ENCODE results near the gene KCNIP1. TPM values are rescaled to one million over a fixed set of nuclear protein-coding genes. Genes with fewer than 3 reads are reported as not detected.

The KCNIP1 gene
- total RNA-seq, 1 experiment from 2014 or later, result not detected

DNA sequence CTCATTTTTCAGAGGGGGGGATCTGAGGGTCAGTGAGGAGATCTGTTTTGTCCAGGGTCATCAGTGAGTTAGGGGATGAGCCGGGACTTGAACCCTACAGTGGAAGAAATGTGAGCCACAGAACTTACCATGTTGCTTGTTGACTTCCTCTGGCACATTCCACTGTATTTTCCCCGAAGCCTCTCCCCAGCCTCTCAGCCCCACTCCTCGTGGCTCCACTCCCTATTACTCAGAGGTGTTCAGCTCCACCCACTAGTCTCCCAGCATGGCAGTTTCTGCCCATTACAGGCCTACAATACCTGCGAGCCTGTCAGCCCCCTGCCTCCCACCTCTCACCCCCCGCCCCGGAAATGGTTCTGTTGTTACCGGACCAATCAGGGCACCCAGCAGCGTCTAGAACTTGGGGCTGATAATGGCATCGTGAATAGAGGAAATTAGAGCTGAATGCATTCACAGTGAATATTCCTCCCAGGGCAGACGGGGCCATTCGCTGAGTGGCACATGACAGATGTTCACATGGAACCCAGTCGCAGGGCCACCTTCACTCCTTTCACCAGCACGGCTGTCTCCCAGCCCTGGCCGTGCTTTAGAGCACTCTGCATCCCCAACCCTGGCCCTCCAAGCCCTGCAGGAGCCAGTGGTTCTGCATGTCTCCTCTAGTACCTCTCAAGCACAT is 81.6 kb downstream of the KCNIP1 start:
- ATAC-seq, result no peak
- Histone ChIP-seq H3K4me3 (ENCODE audit: low read length) (no peak overlapping the region), H3K4me2 (ENCODE audit: low read length) (no peak overlapping the region), H3K79me2 (ENCODE audit: low read length) (no peaks in the 10 kb centered on the region), H3K27ac (ENCODE audit: low read length) (no peak overlapping the region), H3K9me2 (replicated peaks; ENCODE audit: low read length) (no peaks in the 10 kb centered on the region), H3K9ac (ENCODE audit: low read length) (no peak overlapping the region), H2AFZ (ENCODE audit: low read length) (no peak overlapping the region), H3K4me1 (ENCODE audit: insufficient read depth, low read length) (no peaks in the 10 kb centered on the region), H3K9me3 (ENCODE audit: low read length) (no peaks in the 10 kb centered on the region), H3K36me3 (ENCODE audit: low read depth, low read length) (no peaks in the 10 kb centered on the region), H3K27me3 (ENCODE audit: low read length) (no peaks in the 10 kb centered on the region), H3F3A (ENCODE audit: low read length, unreplicated experiment) (no peaks in the 10 kb centered on the region), H4K20me1 (ENCODE audit: low read length) (no peaks in the 10 kb centered on the region)
- CTCF ChIA-PET, result no interaction called here
- no TSS peak for BruUV-seq (replicated peaks)
- no peak for DNase-seq
- POLR2A ChIA-PET (ENCODE audit: unreplicated experiment), result no interaction called here
- intact Hi-C loops (cut with micrococcal nuclease), result no loop called here
- no peak for TF ChIP-seq EZH2 (IDR thresholded peaks at IDR 0.05; ENCODE audit: low read length, unreplicated experiment)
- no peak for TF ChIP-seq EZH2phosphoT487 (IDR thresholded peaks at IDR 0.05; ENCODE audit: borderline replicate concordance, low read length)
- TF ChIP-seq, protein P1, sequence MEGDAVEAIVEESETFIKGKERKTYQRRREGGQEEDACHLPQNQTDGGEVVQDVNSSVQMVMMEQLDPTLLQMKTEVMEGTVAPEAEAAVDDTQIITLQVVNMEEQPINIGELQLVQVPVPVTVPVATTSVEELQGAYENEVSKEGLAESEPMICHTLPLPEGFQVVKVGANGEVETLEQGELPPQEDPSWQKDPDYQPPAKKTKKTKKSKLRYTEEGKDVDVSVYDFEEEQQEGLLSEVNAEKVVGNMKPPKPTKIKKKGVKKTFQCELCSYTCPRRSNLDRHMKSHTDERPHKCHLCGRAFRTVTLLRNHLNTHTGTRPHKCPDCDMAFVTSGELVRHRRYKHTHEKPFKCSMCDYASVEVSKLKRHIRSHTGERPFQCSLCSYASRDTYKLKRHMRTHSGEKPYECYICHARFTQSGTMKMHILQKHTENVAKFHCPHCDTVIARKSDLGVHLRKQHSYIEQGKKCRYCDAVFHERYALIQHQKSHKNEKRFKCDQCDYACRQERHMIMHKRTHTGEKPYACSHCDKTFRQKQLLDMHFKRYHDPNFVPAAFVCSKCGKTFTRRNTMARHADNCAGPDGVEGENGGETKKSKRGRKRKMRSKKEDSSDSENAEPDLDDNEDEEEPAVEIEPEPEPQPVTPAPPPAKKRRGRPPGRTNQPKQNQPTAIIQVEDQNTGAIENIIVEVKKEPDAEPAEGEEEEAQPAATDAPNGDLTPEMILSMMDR (conservative IDR thresholded peaks at IDR 0.05; ENCODE audit: low read depth, low read length), result no peak

- ChIA-PET CTCF (no interaction called here), POLR2A (ENCODE audit: unreplicated experiment) (no interaction called here)
- TF ChIP-seq, protein P1 (conservative IDR thresholded peaks at IDR 0.05; ENCODE audit: low read depth, low read length), result no peak
- TF ChIP-seq EZH2 (IDR thresholded peaks at IDR 0.05; ENCODE audit: low read length, unreplicated experiment), result no peak
- TF ChIP-seq EZH2phosphoT487 (IDR thresholded peaks at IDR 0.05; ENCODE audit: borderline replicate concordance, low read length), result no peak
- Histone ChIP-seq H2AFZ (ENCODE audit: low read length) (no peak overlapping the region), H3F3A (ENCODE audit: low read length, unreplicated experiment) (no peaks in the 10 kb centered on the region), H3K27me3 (ENCODE audit: low read length) (0 out of 2 replicates have a peak, but pooled peaks cover 2% of the 10 kb centered on the region), H3K4me1 (ENCODE audit: insufficient read depth, low read length) (no peaks in the 10 kb centered on the region), H3K9me2 (replicated peaks; ENCODE audit: low read length) (no peaks in the 10 kb centered on the region), H3K79me2 (ENCODE audit: low read length) (no peaks in the 10 kb centered on the region), H4K20me1 (ENCODE audit: low read length) (no peaks in the 10 kb centered on the region), H3K27ac (ENCODE audit: low read length) (no peak overlapping the region), H3K4me2 (ENCODE audit: low read length) (no peak overlapping the region), H3K36me3 (ENCODE audit: low read depth, low read length) (no peaks in the 10 kb centered on the region), H3K9me3 (ENCODE audit: low read length) (no peaks in the 10 kb centered on the region), H3K9ac (ENCODE audit: low read length) (no peak overlapping the region), H3K4me3 (ENCODE audit: low read length) (no peak overlapping the region)
- no peak for ATAC-seq
- intact Hi-C loops (cut with micrococcal nuclease), result no loop called here
- no TSS peak for BruUV-seq (replicated peaks)
- no peak for DNase-seq
Observed at GRCh38 chr5:170587808-170588207, 84.0 kb downstream of the KCNIP1 start.

GRCh38 chr5:170589643-170590042 is 85.8 kb downstream of the KCNIP1 start:
- H3K27ac ChIP-seq (ENCODE audit: low read length), result no peak overlapping the region
- H4K20me1 ChIP-seq (ENCODE audit: low read length), result no peaks in the 10 kb centered on the region
- 0 out of 2 replicates have a peak, but pooled peaks cover 8% of the 10 kb centered on the region for H3K27me3 ChIP-seq (ENCODE audit: low read length)
- H3K4me2 ChIP-seq (ENCODE audit: low read length), result no peak overlapping the region
- ATAC-seq (no peak), DNase-seq (no peak)
- POLR2A ChIA-PET (ENCODE audit: unreplicated experiment), result no interaction called here
- H3F3A ChIP-seq (ENCODE audit: low read length, unreplicated experiment), result no peaks in the 10 kb centered on the region
- no peaks in the 10 kb centered on the region for H3K9me3 ChIP-seq (ENCODE audit: low read length)
- no peaks in the 10 kb centered on the region for H3K36me3 ChIP-seq (ENCODE audit: low read depth, low read length)
- no peaks in the 10 kb centered on the region for H3K79me2 ChIP-seq (ENCODE audit: low read length)
- no peaks in the 10 kb centered on the region for H3K9me2 ChIP-seq (replicated peaks; ENCODE audit: low read length)
- no peak overlapping the region for H3K4me3 ChIP-seq (ENCODE audit: low read length)
- no peak overlapping the region for H3K9ac ChIP-seq (ENCODE audit: low read length)
- CTCF ChIA-PET, result no interaction called here
- no peak overlapping the region for H2AFZ ChIP-seq (ENCODE audit: low read length)
- BruUV-seq (replicated peaks), result no TSS peak
- TF ChIP-seq EZH2 (IDR thresholded peaks at IDR 0.05; ENCODE audit: low read length, unreplicated experiment) (no peak), EZH2phosphoT487 (IDR thresholded peaks at IDR 0.05; ENCODE audit: borderline replicate concordance, low read length) (no peak)
- TF ChIP-seq, protein P1 (conservative IDR thresholded peaks at IDR 0.05; ENCODE audit: low read depth, low read length), result no peak
- H3K4me1 ChIP-seq (ENCODE audit: insufficient read depth, low read length), result no peaks in the 10 kb centered on the region
- intact Hi-C loops (cut with micrococcal nuclease), result no loop called here

Data from PC-3 (cell line).